HepG2 (cell line): ENCODE data around the gene GATAD2B. TPM values are rescaled to one million over a fixed set of nuclear protein-coding genes. Genes with fewer than 3 reads are reported as not detected.

Experiments
- EED ChIP-seq: sonication (generic); formaldehyde crosslinking; IDR thresholded peaks from 2 replicates; pipeline ENCODE4 v1.5.0; 2020; ENCODE audit warnings: mild to moderate bottlenecking, missing genetic modification reagents
- ELF3 ChIP-seq: IDR thresholded peaks from 2 replicates; pipeline ENCODE4 v1.6.1; 2016; ENCODE audit warnings: missing genetic modification reagents, missing compliant biosample characterization
- GATAD1 ChIP-seq: IDR thresholded peaks from 2 replicates; pipeline ENCODE4 v1.6.1; 2016; ENCODE audit warnings: missing genetic modification reagents, missing compliant biosample characterization
- HMG20A ChIP-seq: IDR thresholded peaks from 2 replicates; pipeline ENCODE4 v1.6.1; 2016; ENCODE audit warnings: borderline replicate concordance
- HNRNPL ChIP-seq: fragments of 200-400 bp; formaldehyde crosslinking; IDR thresholded peaks from 2 replicates; pipeline ENCODE4 v1.6.1; 2017; ENCODE audit warnings: mild to moderate bottlenecking, low read depth, low read length
- KDM4B ChIP-seq: sonication (generic); formaldehyde crosslinking; IDR thresholded peaks from 2 replicates; pipeline ENCODE4 v1.4.0; 2020; ENCODE audit warnings: missing genetic modification reagents
- KDM5B ChIP-seq: sonication (generic); formaldehyde crosslinking; IDR thresholded peaks from 2 replicates; pipeline ENCODE4 v1.4.0; 2020; ENCODE audit warnings: missing genetic modification reagents, mild to moderate bottlenecking, borderline replicate concordance
- NBN ChIP-seq: fragments of 450-650 bp; conservative IDR thresholded peaks from 2 replicates; pipeline ENCODE4 v1.6.1; 2017
- PHF21A ChIP-seq: sonication (generic); formaldehyde crosslinking; IDR thresholded peaks from 2 replicates; pipeline ENCODE4 v1.5.0; 2020; ENCODE audit warnings: mild to moderate bottlenecking, missing genetic modification reagents
- RBFOX2 ChIP-seq: fragments of 200-400 bp; formaldehyde crosslinking; IDR thresholded peaks from 2 replicates; pipeline ENCODE4 v1.6.1; 2017; ENCODE audit warnings: low read depth, mild to moderate bottlenecking, low read length
- ZBTB21 ChIP-seq: sonication (generic); formaldehyde crosslinking; IDR thresholded peaks from 2 replicates; pipeline ENCODE4 v1.4.0; 2020; ENCODE audit warnings: missing genetic modification reagents
- ZNF317 ChIP-seq: sonication (generic); formaldehyde crosslinking; IDR thresholded peaks from 2 replicates; pipeline ENCODE4 v1.5.0; 2020; ENCODE audit warnings: mild to moderate bottlenecking, missing genetic modification reagents
- ZNF367 ChIP-seq: sonication (generic); formaldehyde crosslinking; IDR thresholded peaks from 2 replicates; pipeline ENCODE4 v1.4.0; 2020; ENCODE audit warnings: missing genetic modification reagents, borderline replicate concordance
- ZNF629 ChIP-seq: sonication (generic); formaldehyde crosslinking; conservative IDR thresholded peaks from 2 replicates; pipeline ENCODE4 v1.5.0; 2020; ENCODE audit warnings: missing genetic modification reagents
- ZSCAN31 ChIP-seq: sonication (generic); formaldehyde crosslinking; IDR thresholded peaks from 2 replicates; pipeline ENCODE4 v1.5.0; 2020; ENCODE audit warnings: low read depth, mild to moderate bottlenecking, missing genetic modification reagents
- polyA plus RNA-seq, 8 experiments: library from polyadenylated mRNA; depleted of rRNA in 3 of 8; stranded (reverse) in 7 of 8; unstranded in 1 of 8; fragments of >200 nt; fragmentation: Illumina TruSeq in 4 of 8; extraction: Trizol in 4 of 8; gene quantifications; 2 replicates each; pipeline versions ENCODE4 v1.2.1 to v1.2.3, GENCODE V29; 2011 to 2016; ENCODE audit warnings: low read depth in 4 of 8, missing spikeins in 1 of 8, mixed read lengths in 1 of 8; ENCODE audit not compliant: insufficient read depth in 1 of 8
- total RNA-seq, 5 experiments: library from RNA; depleted of rRNA; stranded (reverse); fragments of >200 nt; fragmentation: Illumina TruSeq; extraction: Trizol; gene quantifications; 2 replicates each; pipeline ENCODE4 v1.2.3, GENCODE V29; 2016; ENCODE audit warnings: low read depth in 1 of 5
- TF ChIP-seq, protein P1 (sequence below): sonication (generic); formaldehyde crosslinking; IDR thresholded peaks from 2 replicates; pipeline ENCODE4 v1.4.0; 2020; ENCODE audit warnings: missing genetic modification reagents, low read depth, mild to moderate bottlenecking, borderline replicate concordance
- TF ChIP-seq, protein P2 (sequence below): IDR thresholded peaks from 2 replicates; pipeline ENCODE4 v1.6.1; 2016; ENCODE audit warnings: mild to moderate bottlenecking
- TF ChIP-seq, protein P3 (sequence below): sonication (generic); formaldehyde crosslinking; IDR thresholded peaks from 2 replicates; pipeline ENCODE4 v1.4.0; 2020; ENCODE audit warnings: mild to moderate bottlenecking, missing genetic modification reagents, borderline replicate concordance
- TF ChIP-seq, protein P4 (sequence below): sonication (generic); formaldehyde crosslinking; IDR thresholded peaks from 2 replicates; pipeline ENCODE4 v1.9.0; 2022; ENCODE audit warnings: low read depth, missing genetic modification reagents
- TF ChIP-seq, protein P5 (sequence below): sonication (generic); IDR thresholded peaks from 2 replicates; pipeline ENCODE4 v1.6.1; 2016; ENCODE audit warnings: low read depth, borderline replicate concordance

GATAD2B gene
- total and polyA plus RNA-seq, 2 of the 13 experiments (the other 11 are each of a cell fraction or from before 2014, with no cell fraction given): 3.2 to 5.2 TPM

DNA sequence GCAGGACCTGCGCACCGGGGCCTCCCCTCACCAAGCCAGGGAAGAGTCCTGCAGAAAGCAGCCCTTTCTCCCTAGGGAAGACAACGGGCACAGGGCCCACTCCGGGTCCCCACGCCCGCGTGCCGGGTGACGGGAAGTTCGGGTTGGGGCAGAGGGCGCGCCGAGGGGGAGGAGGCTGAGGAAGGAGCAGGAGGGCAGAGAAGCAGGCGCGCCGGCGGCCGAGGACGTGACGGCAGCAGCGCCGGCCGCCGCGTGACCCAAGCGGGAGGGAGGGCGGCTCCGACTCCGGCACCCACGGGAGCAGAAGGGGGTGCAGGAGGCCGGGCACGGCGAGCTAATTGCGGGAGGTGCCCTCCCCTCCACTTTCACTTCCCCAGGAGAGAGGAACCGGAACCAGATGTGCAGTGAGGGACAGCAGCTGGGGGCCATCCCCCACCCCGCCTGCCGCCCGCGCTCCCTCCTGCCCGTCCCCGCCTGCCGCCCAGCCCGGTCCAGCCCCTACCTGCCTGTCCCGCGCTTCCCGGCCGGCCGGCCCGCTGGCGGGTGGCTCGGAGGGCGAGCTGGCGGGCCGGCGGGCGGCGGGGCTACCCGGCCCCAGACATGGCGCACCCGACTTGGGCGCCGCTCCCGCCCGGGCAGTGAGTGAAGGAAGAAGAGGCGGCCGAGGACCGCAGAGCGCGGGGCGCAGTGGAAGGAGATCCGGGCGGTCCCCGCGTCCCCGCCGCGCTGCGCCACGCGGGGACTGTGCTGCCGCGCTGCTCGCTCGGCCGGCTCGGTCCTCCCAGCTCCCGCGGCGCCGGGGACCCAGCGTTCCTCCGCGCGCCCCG, 23.2 kb upstream of the GATAD2B start (continued):
- TF ChIP-seq, protein P1, sequence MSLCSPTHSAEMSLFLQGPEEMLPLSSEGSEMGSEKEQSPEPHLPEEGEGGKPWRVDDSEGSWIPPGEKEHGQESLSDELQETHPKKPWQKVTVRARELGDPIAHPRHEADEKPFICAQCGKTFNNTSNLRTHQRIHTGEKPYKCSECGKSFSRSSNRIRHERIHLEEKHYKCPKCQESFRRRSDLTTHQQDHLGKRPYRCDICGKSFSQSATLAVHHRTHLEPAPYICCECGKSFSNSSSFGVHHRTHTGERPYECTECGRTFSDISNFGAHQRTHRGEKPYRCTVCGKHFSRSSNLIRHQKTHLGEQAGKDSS (CRISPR knock-in tag): no peak
- TF ChIP-seq ZNF629 (CRISPR knock-in tag) (no peak), KDM5B (CRISPR knock-in tag) (peak; percentile 56; the same call in 1 of the 2 replicates), HNRNPL (0 out of 2 replicates have a peak, but pooled peaks have one; percentile 66), NBN (no peak), PHF21A (CRISPR knock-in tag) (no peak), ELF3 (no peak), RBFOX2 (peak; percentile 79), KDM4B (CRISPR knock-in tag) (no peak), ZNF367 (no peak), GATAD1 (CRISPR knock-in tag) (peak; percentile 55; the same call in 1 of the 2 replicates), EED (0 out of 2 replicates have a peak, but pooled peaks have one; percentile 22), ZNF317 (no peak), ZBTB21 (CRISPR knock-in tag) (no peak), ZSCAN31 (CRISPR knock-in tag) (peak; percentile 47; the same call in 1 of the 2 replicates), HMG20A (CRISPR knock-in tag) (no peak)
- TF ChIP-seq, protein P2, sequence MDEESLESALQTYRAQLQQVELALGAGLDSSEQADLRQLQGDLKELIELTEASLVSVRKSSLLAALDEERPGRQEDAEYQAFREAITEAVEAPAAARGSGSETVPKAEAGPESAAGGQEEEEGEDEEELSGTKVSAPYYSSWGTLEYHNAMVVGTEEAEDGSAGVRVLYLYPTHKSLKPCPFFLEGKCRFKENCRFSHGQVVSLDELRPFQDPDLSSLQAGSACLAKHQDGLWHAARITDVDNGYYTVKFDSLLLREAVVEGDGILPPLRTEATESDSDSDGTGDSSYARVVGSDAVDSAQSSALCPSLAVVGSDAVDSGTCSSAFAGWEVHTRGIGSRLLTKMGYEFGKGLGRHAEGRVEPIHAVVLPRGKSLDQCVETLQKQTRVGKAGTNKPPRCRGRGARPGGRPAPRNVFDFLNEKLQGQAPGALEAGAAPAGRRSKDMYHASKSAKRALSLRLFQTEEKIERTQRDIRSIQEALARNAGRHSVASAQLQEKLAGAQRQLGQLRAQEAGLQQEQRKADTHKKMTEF (CRISPR knock-in tag): peak; percentile 26; the same call in 1 of the 2 replicates
- TF ChIP-seq, protein P3, sequence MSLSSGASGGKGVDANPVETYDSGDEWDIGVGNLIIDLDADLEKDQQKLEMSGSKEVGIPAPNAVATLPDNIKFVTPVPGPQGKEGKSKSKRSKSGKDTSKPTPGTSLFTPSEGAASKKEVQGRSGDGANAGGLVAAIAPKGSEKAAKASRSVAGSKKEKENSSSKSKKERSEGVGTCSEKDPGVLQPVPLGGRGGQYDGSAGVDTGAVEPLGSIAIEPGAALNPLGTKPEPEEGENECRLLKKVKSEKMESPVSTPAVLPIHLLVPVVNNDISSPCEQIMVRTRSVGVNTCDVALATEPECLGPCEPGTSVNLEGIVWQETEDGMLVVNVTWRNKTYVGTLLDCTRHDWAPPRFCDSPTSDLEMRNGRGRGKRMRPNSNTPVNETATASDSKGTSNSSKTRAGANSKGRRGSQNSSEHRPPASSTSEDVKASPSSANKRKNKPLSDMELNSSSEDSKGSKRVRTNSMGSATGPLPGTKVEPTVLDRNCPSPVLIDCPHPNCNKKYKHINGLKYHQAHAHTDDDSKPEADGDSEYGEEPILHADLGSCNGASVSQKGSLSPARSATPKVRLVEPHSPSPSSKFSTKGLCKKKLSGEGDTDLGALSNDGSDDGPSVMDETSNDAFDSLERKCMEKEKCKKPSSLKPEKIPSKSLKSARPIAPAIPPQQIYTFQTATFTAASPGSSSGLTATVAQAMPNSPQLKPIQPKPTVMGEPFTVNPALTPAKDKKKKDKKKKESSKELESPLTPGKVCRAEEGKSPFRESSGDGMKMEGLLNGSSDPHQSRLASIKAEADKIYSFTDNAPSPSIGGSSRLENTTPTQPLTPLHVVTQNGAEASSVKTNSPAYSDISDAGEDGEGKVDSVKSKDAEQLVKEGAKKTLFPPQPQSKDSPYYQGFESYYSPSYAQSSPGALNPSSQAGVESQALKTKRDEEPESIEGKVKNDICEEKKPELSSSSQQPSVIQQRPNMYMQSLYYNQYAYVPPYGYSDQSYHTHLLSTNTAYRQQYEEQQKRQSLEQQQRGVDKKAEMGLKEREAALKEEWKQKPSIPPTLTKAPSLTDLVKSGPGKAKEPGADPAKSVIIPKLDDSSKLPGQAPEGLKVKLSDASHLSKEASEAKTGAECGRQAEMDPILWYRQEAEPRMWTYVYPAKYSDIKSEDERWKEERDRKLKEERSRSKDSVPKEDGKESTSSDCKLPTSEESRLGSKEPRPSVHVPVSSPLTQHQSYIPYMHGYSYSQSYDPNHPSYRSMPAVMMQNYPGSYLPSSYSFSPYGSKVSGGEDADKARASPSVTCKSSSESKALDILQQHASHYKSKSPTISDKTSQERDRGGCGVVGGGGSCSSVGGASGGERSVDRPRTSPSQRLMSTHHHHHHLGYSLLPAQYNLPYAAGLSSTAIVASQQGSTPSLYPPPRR (CRISPR knock-in tag): no peak
- TF ChIP-seq, protein P4, sequence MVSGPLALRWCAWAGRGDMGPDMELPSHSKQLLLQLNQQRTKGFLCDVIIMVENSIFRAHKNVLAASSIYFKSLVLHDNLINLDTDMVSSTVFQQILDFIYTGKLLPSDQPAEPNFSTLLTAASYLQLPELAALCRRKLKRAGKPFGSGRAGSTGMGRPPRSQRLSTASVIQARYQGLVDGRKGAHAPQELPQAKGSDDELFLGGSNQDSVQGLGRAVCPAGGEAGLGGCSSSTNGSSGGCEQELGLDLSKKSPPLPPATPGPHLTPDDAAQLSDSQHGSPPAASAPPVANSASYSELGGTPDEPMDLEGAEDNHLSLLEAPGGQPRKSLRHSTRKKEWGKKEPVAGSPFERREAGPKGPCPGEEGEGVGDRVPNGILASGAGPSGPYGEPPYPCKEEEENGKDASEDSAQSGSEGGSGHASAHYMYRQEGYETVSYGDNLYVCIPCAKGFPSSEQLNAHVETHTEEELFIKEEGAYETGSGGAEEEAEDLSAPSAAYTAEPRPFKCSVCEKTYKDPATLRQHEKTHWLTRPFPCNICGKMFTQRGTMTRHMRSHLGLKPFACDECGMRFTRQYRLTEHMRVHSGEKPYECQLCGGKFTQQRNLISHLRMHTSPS: 0 out of 2 replicates have a peak, but pooled peaks have one; percentile 48
- TF ChIP-seq, protein P5, sequence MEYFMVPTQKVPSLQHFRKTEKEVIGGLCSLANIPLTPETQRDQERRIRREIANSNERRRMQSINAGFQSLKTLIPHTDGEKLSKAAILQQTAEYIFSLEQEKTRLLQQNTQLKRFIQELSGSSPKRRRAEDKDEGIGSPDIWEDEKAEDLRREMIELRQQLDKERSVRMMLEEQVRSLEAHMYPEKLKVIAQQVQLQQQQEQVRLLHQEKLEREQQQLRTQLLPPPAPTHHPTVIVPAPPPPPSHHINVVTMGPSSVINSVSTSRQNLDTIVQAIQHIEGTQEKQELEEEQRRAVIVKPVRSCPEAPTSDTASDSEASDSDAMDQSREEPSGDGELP: peak; percentile 67; the same call in 1 of the 2 replicates
